ENCODE measurements around the gene CFTR. TPM values are rescaled to one million over a fixed set of nuclear protein-coding genes. Genes with fewer than 3 reads are reported as not detected.
"Not testable (repeated sequence)": the region's sequence is repeated elsewhere in the genome, so short reads cannot be mapped to it uniquely, and the experiment has no call there.

The CFTR gene
- total and polyA plus RNA-seq, 2 donors (not counting 1 experiment from before 2014, with no cell fraction given), result under 0.01 to 0.25 TPM

- Histone ChIP-seq H3K27me3 (ENCODE audit: control insufficient read depth, insufficient read depth, low read length) (no peaks in the 10 kb centered on the region), H3K4me3 (replicated peaks in 1 of 4; ENCODE audit: control extremely low read depth in 1 of 4, insufficient read depth in 1 of 4, low read depth in 3 of 4, low read length in 4 of 4) (no peak overlapping the region), H3K9me3 (ENCODE audit: control insufficient read depth, insufficient read depth, low read depth, low read length) (no peaks in the 10 kb centered on the region), H2AFZ (ENCODE audit: low read length) (no peak overlapping the region), H3K36me3 (ENCODE audit: control insufficient read depth, insufficient read depth, low read length) (no peaks in the 10 kb centered on the region), H3K4me1 (ENCODE audit: control insufficient read depth, extremely low read depth, insufficient read depth, low read length) (no peaks in the 10 kb centered on the region), H4K20me1 (ENCODE audit: control insufficient read depth, extremely low read depth, insufficient read depth, low read length) (no peaks in the 10 kb centered on the region), H3K9ac (ENCODE audit: insufficient read depth, low read length) (no peak overlapping the region), H3K27ac (ENCODE audit: insufficient read depth, low read length) (no peak overlapping the region), H3K79me2 (ENCODE audit: control insufficient read depth, insufficient read depth, low read length) (no peaks in the 10 kb centered on the region), H3K4me2 (ENCODE audit: extremely low read depth, insufficient read depth, low read length) (no peak overlapping the region)
- peak; percentile 20 to 60 for DNase-seq (ENCODE audit: low read depth in 2 of 2)
- TF ChIP-seq CTCF (conservative IDR thresholded peaks at IDR 0.05 in 1 of 2, IDR thresholded peaks at IDR 0.05 in 1 of 2; ENCODE audit: low read depth in 1 of 2, low read length in 2 of 2), result peak; percentile 46 to 54
- no peak for TF ChIP-seq EZH2 (IDR thresholded peaks at IDR 0.05; ENCODE audit: low read length, missing control alignments)
These were observed 20.7 kb upstream of the CFTR start for GRCh38 chr7:117458977-117459583.

- Histone ChIP-seq H3K4me3 (replicated peaks in 1 of 4; ENCODE audit: control extremely low read depth in 1 of 4, insufficient read depth in 1 of 4, low read depth in 3 of 4, low read length in 4 of 4) (no peak overlapping the region), H3K79me2 (ENCODE audit: control insufficient read depth, insufficient read depth, low read length) (no peaks in the 10 kb centered on the region), H3K9ac (ENCODE audit: insufficient read depth, low read length) (no peak overlapping the region), H3K4me2 (ENCODE audit: extremely low read depth, insufficient read depth, low read length) (no peak overlapping the region), H3K27me3 (ENCODE audit: control insufficient read depth, insufficient read depth, low read length) (no peaks in the 10 kb centered on the region), H3K36me3 (ENCODE audit: control insufficient read depth, insufficient read depth, low read length) (no peaks in the 10 kb centered on the region), H2AFZ (ENCODE audit: low read length) (no peak overlapping the region), H3K9me3 (ENCODE audit: control insufficient read depth, insufficient read depth, low read depth, low read length) (no peaks in the 10 kb centered on the region), H4K20me1 (ENCODE audit: control insufficient read depth, extremely low read depth, insufficient read depth, low read length) (no peaks in the 10 kb centered on the region), H3K4me1 (ENCODE audit: control insufficient read depth, extremely low read depth, insufficient read depth, low read length) (no peaks in the 10 kb centered on the region), H3K27ac (ENCODE audit: insufficient read depth, low read length) (no peak overlapping the region)
- TF ChIP-seq CTCF (conservative IDR thresholded peaks at IDR 0.05 in 1 of 2, IDR thresholded peaks at IDR 0.05 in 1 of 2; ENCODE audit: low read depth in 1 of 2, low read length in 2 of 2) (no peak), EZH2 (IDR thresholded peaks at IDR 0.05; ENCODE audit: low read length, missing control alignments) (no peak)
- no peak for DNase-seq (ENCODE audit: low read depth in 2 of 2)
These were observed 20.1 kb upstream of the CFTR start for GRCh38 chr7:117459735-117460134.

- H3K9me3 ChIP-seq (ENCODE audit: control insufficient read depth, insufficient read depth, low read depth, low read length); H4K20me1 ChIP-seq (ENCODE audit: control insufficient read depth, extremely low read depth, insufficient read depth, low read length); H3K27me3 ChIP-seq (ENCODE audit: control insufficient read depth, insufficient read depth, low read length); H2AFZ ChIP-seq (ENCODE audit: low read length); H3K36me3 ChIP-seq (ENCODE audit: control insufficient read depth, insufficient read depth, low read length); H3K79me2 ChIP-seq (ENCODE audit: control insufficient read depth, insufficient read depth, low read length); H3K9ac ChIP-seq (ENCODE audit: insufficient read depth, low read length); DNase-seq (ENCODE audit: low read depth in 2 of 2); H3K4me3 ChIP-seq (replicated peaks in 1 of 4; ENCODE audit: control extremely low read depth in 1 of 4, insufficient read depth in 1 of 4, low read depth in 3 of 4, low read length in 4 of 4); H3K4me2 ChIP-seq (ENCODE audit: extremely low read depth, insufficient read depth, low read length); H3K4me1 ChIP-seq (ENCODE audit: control insufficient read depth, extremely low read depth, insufficient read depth, low read length); H3K27ac ChIP-seq (ENCODE audit: insufficient read depth, low read length): not testable (repeated sequence)
These were observed 19.0 kb upstream of the CFTR start for GRCh38 chr7:117460815-117461214.

All from fibroblast of lung (primary cell).